GM20000 (cell line): Measurements from ENCODE around the gene ZNF628.

Experiments
- DNase-seq: peaks from one replicate; pipeline ENCODE4 v3.0.0; 2012; ENCODE audit warnings: low spot score
- TF ChIP-seq, protein P1 (sequence below): IDR thresholded peaks from 2 replicates; pipeline ENCODE4 v1.5.1; 2012; ENCODE audit warnings: mild to moderate bottlenecking, control low read depth; ENCODE audit errors: extremely low read depth, missing control alignments

The ZNF628 gene

GRCh38 chr19:55467236-55468053 lies 9.0 kb upstream of the ZNF628 start:
- DNase-seq, result peak; percentile 88

DNA sequence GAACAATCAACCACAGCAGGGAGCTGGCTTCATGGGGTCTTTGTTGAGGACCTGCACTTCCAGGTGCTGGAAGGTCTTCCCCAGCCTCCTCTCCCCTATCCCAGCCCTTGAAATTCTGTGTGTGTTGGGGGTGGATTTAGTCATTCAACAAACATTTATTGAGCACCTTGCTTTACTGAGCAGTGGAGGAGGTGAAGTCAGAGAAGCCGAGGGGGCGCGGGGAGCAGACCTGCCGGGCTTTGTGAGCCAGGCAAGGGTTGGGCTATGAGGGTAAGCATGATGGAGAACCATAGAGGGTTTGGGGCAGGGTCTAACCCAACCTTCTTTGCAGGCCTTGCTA lies 8.4 kb upstream of the ZNF628 start:
- TF ChIP-seq, protein P1, sequence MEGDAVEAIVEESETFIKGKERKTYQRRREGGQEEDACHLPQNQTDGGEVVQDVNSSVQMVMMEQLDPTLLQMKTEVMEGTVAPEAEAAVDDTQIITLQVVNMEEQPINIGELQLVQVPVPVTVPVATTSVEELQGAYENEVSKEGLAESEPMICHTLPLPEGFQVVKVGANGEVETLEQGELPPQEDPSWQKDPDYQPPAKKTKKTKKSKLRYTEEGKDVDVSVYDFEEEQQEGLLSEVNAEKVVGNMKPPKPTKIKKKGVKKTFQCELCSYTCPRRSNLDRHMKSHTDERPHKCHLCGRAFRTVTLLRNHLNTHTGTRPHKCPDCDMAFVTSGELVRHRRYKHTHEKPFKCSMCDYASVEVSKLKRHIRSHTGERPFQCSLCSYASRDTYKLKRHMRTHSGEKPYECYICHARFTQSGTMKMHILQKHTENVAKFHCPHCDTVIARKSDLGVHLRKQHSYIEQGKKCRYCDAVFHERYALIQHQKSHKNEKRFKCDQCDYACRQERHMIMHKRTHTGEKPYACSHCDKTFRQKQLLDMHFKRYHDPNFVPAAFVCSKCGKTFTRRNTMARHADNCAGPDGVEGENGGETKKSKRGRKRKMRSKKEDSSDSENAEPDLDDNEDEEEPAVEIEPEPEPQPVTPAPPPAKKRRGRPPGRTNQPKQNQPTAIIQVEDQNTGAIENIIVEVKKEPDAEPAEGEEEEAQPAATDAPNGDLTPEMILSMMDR, result no peak
- no peak for DNase-seq

More at GRCh38 chr19:55467236-55468053, 9.0 kb upstream of the ZNF628 start:
- TF ChIP-seq, protein P1, result peak; percentile 98

DNA sequence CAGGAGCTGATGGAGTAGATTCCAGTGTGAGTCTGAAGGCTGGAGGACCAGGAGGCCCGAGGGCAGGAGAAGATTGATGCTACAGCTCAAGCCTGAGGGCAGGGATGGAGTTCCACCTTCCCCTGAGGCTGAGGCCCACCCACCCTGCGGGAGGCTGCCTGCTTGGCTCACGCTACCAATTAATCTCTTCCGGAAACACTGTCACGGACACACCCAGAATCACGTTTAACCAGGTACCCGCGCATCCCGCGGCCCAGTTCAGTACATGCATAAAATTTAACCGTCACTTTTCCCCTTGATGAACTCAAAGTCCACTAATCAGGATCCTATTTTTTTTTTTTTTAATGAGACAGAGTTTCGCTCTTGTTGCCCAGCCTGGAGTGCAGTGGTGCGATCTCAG lies 5.2 kb upstream of the ZNF628 start:
- no peak for DNase-seq
- TF ChIP-seq, protein P1, result no peak

DNA sequence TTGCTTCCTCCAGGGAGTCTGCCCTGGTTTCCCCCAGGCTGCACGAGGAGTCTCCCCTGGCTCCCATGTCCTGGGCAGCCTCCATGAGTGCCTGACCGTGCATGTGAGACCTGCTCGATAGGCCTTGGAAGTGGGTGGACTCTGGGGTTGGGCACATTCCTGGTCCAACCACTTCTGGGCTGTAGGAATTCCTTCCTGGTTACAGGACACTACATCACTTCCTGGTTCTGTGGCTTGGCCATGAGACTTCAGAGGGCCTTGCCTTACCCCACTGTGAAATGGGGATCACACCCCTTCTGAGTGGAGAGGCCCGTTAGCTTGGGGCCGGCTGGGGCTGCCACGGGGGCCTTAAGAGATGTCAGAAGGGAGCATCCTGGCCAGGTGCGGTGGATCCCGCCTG lies 4.0 kb upstream of the ZNF628 start:
- TF ChIP-seq, protein P1, result no peak
- no peak for DNase-seq

DNA sequence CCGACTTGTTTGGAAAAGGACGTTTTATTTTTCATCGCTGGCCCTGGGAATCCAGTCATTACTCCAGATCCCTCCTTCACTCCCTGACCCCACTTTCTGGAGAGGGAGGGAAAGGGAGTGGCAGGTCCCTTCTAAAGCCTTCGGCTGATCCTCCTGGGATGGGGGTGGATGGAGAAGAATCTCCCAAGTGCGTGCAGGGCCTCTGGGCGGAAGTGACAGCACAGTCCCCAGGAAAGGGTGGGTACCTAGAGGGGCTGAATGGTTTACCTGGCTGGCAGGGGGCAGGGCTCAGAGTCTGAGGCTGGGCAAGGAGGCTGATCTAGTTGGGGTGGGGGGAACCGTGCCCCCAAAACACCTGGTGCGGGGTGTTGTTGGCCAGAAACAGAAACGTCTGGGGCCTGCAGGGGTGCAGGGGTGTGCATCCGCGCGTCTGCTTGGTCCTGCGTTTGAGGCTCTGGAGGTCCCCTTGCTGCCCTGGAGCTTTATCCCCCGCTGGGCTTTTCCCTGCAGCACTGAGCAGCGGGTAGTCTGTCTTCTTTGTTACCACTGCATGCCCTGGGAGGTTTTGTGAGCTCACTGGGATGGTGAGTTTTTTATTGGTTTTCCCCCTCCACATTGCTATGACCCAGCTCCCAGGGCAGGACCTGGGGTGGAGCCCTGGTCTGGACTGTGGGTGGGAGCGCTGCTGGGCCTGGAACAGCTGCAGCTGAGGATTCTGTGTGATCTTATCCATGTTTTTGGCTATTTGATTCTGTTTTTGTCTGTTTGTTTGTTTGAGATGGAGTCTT lies 3.0 kb upstream of the ZNF628 start:
- TF ChIP-seq, protein P1, result no peak
- no peak for DNase-seq

- TF ChIP-seq, protein P1, result no peak
Observed at GRCh38 chr19:55474269-55475265, 1.9 kb upstream of the ZNF628 start.

More at GRCh38 chr19:55474269-55475265, 1.9 kb upstream of the ZNF628 start:
- no peak for DNase-seq
